ENCODE measurements around the gene ZFP36L2. TPM values are rescaled to one million over a fixed set of nuclear protein-coding genes. Genes with fewer than 3 reads are reported as not detected.
A peak's percentile ranks its signal among the peaks of the same experiment; 100 is the strongest.

The ZFP36L2 gene
- total and polyA plus RNA-seq, 2 donors (not counting 3 experiments of a cell fraction or from before 2014, with no cell fraction given), result 14.5 to 75.9 TPM

DNA sequence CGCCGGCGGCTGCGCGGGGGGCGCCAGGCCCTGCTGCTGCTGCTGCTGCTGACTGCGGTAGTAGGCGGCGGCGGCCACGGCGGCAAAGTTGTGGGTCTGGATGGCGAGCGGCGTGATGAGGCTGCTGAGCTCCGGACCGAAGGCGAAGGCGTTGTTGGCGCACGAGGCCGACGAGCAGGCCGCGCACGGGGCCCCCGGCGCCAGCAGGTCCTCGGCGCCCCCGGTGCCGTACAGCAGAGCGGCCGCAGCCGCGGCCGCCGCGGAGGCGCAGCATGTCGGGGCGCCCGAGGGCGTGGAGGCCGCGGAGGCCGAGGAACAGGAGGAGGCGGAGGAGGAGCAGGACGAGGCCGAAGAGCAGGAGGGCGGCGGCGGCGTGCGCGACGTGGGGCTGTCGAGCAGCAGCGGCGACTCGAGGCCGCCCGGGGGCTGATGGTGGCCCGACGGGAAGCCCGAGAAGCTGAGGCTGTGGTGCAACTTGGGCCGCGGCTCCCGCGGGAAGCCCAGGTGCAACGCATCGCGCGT is 1.8 kb downstream of the ZFP36L2 start:
- no peaks in the 10 kb centered on the region for H4K20me1 ChIP-seq (replicated peaks; ENCODE audit: control insufficient read depth, extremely low read depth, insufficient read depth, low read length)
- no peaks in the 10 kb centered on the region for H3K27me3 ChIP-seq (ENCODE audit: control insufficient read depth in 2 of 2, insufficient read depth in 2 of 2, low read length in 2 of 2)
- peak overlapping the region; percentile 90 for H3K9ac ChIP-seq (replicated peaks; ENCODE audit: extremely low read depth, insufficient read depth, low read length)
- H3K79me2 ChIP-seq (ENCODE audit: control insufficient read depth, insufficient read depth, low read length), result peaks cover 49% of the 10 kb centered on the region
- H3K27ac ChIP-seq (ENCODE audit: insufficient read depth, low read depth, low read length), result peak overlapping the region; percentile 88
- no TSS peak for BruUV-seq (replicated peaks)
- ChIA-PET POLR2A (no interaction called here), CTCF (interaction anchor here (0.5 to 12.8 kb wide), 20 partner anchors 50 to 396 kb away, joined by 3 to 240 read pairs (median 6); no protein-coding TSS in a partner anchor)
- H2AFZ ChIP-seq (ENCODE audit: low read depth, low read length), result no peak overlapping the region
- H3K4me3 ChIP-seq (replicated peaks in 1 of 3; ENCODE audit: insufficient read depth in 1 of 3, low read depth in 1 of 3, low read length in 3 of 3), result peak overlapping the region; percentile 11 to 93 (median 90)
- TF ChIP-seq POLR2A (IDR thresholded peaks at IDR 0.05; ENCODE audit: low read depth, low read length), result no peak
- TF ChIP-seq JUN (IDR thresholded peaks at IDR 0.05; ENCODE audit: borderline replicate concordance, insufficient read depth, insufficient read length, low read depth), result no peak
- no peak for TF ChIP-seq EZH2 (IDR thresholded peaks at IDR 0.05; ENCODE audit: borderline replicate concordance, low read depth, low read length, severe bottlenecking)
- peaks cover 0 to 6% of the 10 kb centered on the region in 2 experiments for H3K36me3 ChIP-seq (ENCODE audit: control insufficient read depth in 2 of 2, extremely low read depth in 1 of 2, insufficient read depth in 2 of 2, low read length in 2 of 2)
- H3K9me1 ChIP-seq (replicated peaks; ENCODE audit: control insufficient read depth, extremely low read depth, insufficient read depth, low read length), result no peaks in the 10 kb centered on the region
- DNase-seq (ENCODE audit: low read depth, low spot score), result no peak
- H3K4me2 ChIP-seq (ENCODE audit: insufficient read depth, low read length), result peak overlapping the region; percentile 85
- FAIRE-seq, result no peak
- intact Hi-C loops (cut with micrococcal nuclease) (loop anchor here (5.0 kb wide), 2 partner anchors 182 to 412 kb away; no protein-coding TSS in a partner anchor), dilution Hi-C loops (cut with MboI; ENCODE audit: extremely low pct_ligation_motif_present, low sequenced_read_pairs) (loop anchor here (10.0 kb wide), 1 partner anchor 50 kb away; no protein-coding TSS in a partner anchor)
- H3K9me3 ChIP-seq (replicated peaks; ENCODE audit: control insufficient read depth, insufficient read depth, low read length), result no peaks in the 10 kb centered on the region
- peaks cover 49% of the 10 kb centered on the region for H3K4me1 ChIP-seq (ENCODE audit: control insufficient read depth, extremely low read depth, insufficient read depth, low read length)

DNA sequence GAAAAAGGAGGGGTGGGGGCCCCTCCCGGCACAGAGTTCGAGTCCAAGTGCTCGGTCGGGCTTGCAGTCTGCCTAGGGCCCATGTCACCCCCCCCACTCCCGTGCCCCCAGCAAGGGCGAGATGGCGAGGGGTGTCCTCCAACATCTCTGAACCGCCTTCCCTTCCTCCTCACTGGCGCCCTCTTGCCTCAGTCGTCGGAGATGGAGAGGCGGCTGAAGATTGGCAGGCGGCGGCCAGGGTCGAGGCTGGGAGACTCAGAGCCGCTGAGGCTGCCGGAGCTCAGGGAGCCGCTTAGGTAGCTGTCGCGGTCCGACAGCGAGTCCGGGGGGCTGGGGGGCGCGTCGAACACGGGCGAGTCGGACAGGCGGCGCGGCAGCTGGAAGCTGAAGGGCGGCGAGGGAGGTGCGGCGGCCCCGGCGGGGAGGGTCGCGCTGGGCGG is 2.3 kb downstream of the ZFP36L2 start:
- Histone ChIP-seq H3K9ac (replicated peaks; ENCODE audit: extremely low read depth, insufficient read depth, low read length) (peak overlapping the region; percentile 90), H3K4me1 (ENCODE audit: control insufficient read depth, extremely low read depth, insufficient read depth, low read length) (peaks cover 53% of the 10 kb centered on the region), H3K36me3 (ENCODE audit: control insufficient read depth in 2 of 2, extremely low read depth in 1 of 2, insufficient read depth in 2 of 2, low read length in 2 of 2) (peaks cover 0 to 6% of the 10 kb centered on the region in 2 experiments), H3K4me2 (ENCODE audit: insufficient read depth, low read length) (peak overlapping the region; percentile 85), H3K27ac (ENCODE audit: insufficient read depth, low read depth, low read length) (peak overlapping the region; percentile 88), H3K4me3 (replicated peaks in 1 of 3; ENCODE audit: insufficient read depth in 1 of 3, low read depth in 1 of 3, low read length in 3 of 3) (peak overlapping the region; percentile 29 to 93 (median 90)), H3K27me3 (ENCODE audit: control insufficient read depth in 2 of 2, insufficient read depth in 2 of 2, low read length in 2 of 2) (no peaks in the 10 kb centered on the region), H3K79me2 (ENCODE audit: control insufficient read depth, insufficient read depth, low read length) (peaks cover 49% of the 10 kb centered on the region), H3K9me3 (replicated peaks; ENCODE audit: control insufficient read depth, insufficient read depth, low read length) (no peaks in the 10 kb centered on the region), H3K9me1 (replicated peaks; ENCODE audit: control insufficient read depth, extremely low read depth, insufficient read depth, low read length) (no peaks in the 10 kb centered on the region), H4K20me1 (replicated peaks; ENCODE audit: control insufficient read depth, extremely low read depth, insufficient read depth, low read length) (no peaks in the 10 kb centered on the region), H2AFZ (ENCODE audit: low read depth, low read length) (no peak overlapping the region)
- DNase-seq (ENCODE audit: low read depth, low spot score), result peak; percentile 72
- ChIA-PET CTCF (interaction anchor here (0.5 to 12.8 kb wide), 18 partner anchors 49 to 396 kb away, joined by 3 to 240 read pairs (median 8); no protein-coding TSS in a partner anchor), POLR2A (no interaction called here)
- no peak for FAIRE-seq
- dilution Hi-C loops (cut with MboI; ENCODE audit: extremely low pct_ligation_motif_present, low sequenced_read_pairs) (loop anchor here (10.0 kb wide), 1 partner anchor 49 kb away; no protein-coding TSS in a partner anchor), intact Hi-C loops (cut with micrococcal nuclease) (loop anchor here (5.0 kb wide), 1 partner anchor 182 kb away; no protein-coding TSS in a partner anchor)
- TF ChIP-seq GATA2 (IDR thresholded peaks at IDR 0.05; ENCODE audit: insufficient read depth, insufficient read length, low read depth, low read length), result no peak
- TF ChIP-seq, protein P1, sequence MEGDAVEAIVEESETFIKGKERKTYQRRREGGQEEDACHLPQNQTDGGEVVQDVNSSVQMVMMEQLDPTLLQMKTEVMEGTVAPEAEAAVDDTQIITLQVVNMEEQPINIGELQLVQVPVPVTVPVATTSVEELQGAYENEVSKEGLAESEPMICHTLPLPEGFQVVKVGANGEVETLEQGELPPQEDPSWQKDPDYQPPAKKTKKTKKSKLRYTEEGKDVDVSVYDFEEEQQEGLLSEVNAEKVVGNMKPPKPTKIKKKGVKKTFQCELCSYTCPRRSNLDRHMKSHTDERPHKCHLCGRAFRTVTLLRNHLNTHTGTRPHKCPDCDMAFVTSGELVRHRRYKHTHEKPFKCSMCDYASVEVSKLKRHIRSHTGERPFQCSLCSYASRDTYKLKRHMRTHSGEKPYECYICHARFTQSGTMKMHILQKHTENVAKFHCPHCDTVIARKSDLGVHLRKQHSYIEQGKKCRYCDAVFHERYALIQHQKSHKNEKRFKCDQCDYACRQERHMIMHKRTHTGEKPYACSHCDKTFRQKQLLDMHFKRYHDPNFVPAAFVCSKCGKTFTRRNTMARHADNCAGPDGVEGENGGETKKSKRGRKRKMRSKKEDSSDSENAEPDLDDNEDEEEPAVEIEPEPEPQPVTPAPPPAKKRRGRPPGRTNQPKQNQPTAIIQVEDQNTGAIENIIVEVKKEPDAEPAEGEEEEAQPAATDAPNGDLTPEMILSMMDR (IDR thresholded peaks at IDR 0.05; ENCODE audit: extremely low read depth in 1 of 2, insufficient read depth in 1 of 2, low read depth in 1 of 2, low read length in 2 of 2), result peak; percentile 32 to 64
- BruUV-seq (replicated peaks), result no TSS peak
